ENCODE results near the gene SYAP1. TPM values are rescaled to one million over a fixed set of nuclear protein-coding genes. Genes with fewer than 3 reads are reported as not detected.

Gene SYAP1
- total and polyA plus RNA-seq, 2 experiments from 2014 or later = 18.0 to 48.3 TPM

- TF ChIP-seq REST (IDR thresholded peaks at IDR 0.05; ENCODE audit: unreplicated experiment) = no peak
- no peak for TF ChIP-seq EZH2phosphoT487 (IDR thresholded peaks at IDR 0.05; ENCODE audit: unreplicated experiment)
- no peak for TF ChIP-seq ZNF114 (CRISPR knock-in tag; IDR thresholded peaks at IDR 0.05)
- TF ChIP-seq NANOG (IDR thresholded peaks at IDR 0.05; ENCODE audit: borderline replicate concordance) = no peak
Observed at GRCh38 chrX:16702700-16703599, 16.5 kb upstream of the SYAP1 start (continued).

GRCh38 chrX:16705370-16705769 lies 14.0 kb upstream of the SYAP1 start:
- H3K4me3 ChIP-seq = no peak overlapping the region
- Mint-ChIP-seq H3K4me1 (no peaks in the 10 kb centered on the region), H3K4me3 (no peak overlapping the region), H3K9me3 (no peaks in the 10 kb centered on the region), H3K36me3 (ENCODE audit: low read depth) (peaks cover 51% of the 10 kb centered on the region), H3K27me3 (ENCODE audit: insufficient read depth, low read depth, poor library complexity) (peaks cover 2% of the 10 kb centered on the region), H3K27ac (no peak overlapping the region)
- H2AFZ ChIP-seq = no peak overlapping the region
- H3K36me3 ChIP-seq (ENCODE audit: insufficient read depth) = no peaks in the 10 kb centered on the region
- H4K20me1 ChIP-seq (replicated peaks; ENCODE audit: insufficient read depth) = no peaks in the 10 kb centered on the region
- no peaks in the 10 kb centered on the region for H3K27me3 ChIP-seq (ENCODE audit: insufficient read depth)
- H3F3A ChIP-seq (replicated peaks; ENCODE audit: low read depth) = no peaks in the 10 kb centered on the region
- ATAC-seq (no peak), DNase-seq (ENCODE audit: low spot score) (no peak)
- no peak overlapping the region for H3K27ac ChIP-seq (ENCODE audit: low read depth)
- no peaks in the 10 kb centered on the region for H3K9me2 ChIP-seq (ENCODE audit: insufficient read depth)
- H3K4me1 ChIP-seq (ENCODE audit: insufficient read depth) = no peaks in the 10 kb centered on the region
- no peak overlapping the region for H3K4me2 ChIP-seq
- peaks cover 9% of the 10 kb centered on the region; the same call in 1 of the 2 replicates for H3K79me2 ChIP-seq (replicated peaks; ENCODE audit: insufficient read depth)
- TF ChIP-seq CREB1 (CRISPR knock-in tag; IDR thresholded peaks at IDR 0.05; ENCODE audit: low read depth) (no peak), EZH2 (IDR thresholded peaks at IDR 0.05; ENCODE audit: low read depth, unreplicated experiment) (no peak), NANOG (IDR thresholded peaks at IDR 0.05; ENCODE audit: borderline replicate concordance) (no peak), ZNF462 (CRISPR knock-in tag; IDR thresholded peaks at IDR 0.05) (no peak), CTCF (conservative IDR thresholded peaks at IDR 0.05; ENCODE audit: low read depth in 2 of 2) (no peak), EZH2phosphoT487 (IDR thresholded peaks at IDR 0.05; ENCODE audit: unreplicated experiment) (no peak), JUNB (IDR thresholded peaks at IDR 0.05; ENCODE audit: unreplicated experiment) (no peak), STAT1 (IDR thresholded peaks at IDR 0.05; ENCODE audit: unreplicated experiment) (no peak), POLR2AphosphoS5 (IDR thresholded peaks at IDR 0.05; ENCODE audit: low read depth) (no peak), ZNF114 (CRISPR knock-in tag; IDR thresholded peaks at IDR 0.05) (no peak)
